Natural killer cell (primary cell): ENCODE measurements around the gene IRX2. TPM values are rescaled to one million over a fixed set of nuclear protein-coding genes. Genes with fewer than 3 reads are reported as not detected.

Experiments used
- ATAC-seq, 3 donors: fragments of 150-1000 bp in 2 of 3; fragments of 200-7000 bp in 1 of 3; cut with Tn5 transposase; 1 replicate in 1 of 3; 2 replicates in 2 of 3; pipeline ENCODE4 v1.10.0; 2021; ENCODE audit warnings: mild to moderate bottlenecking in 2 of 3, moderate library complexity in 2 of 3
- DNase-seq, 2 donors: peaks; one replicate each; pipeline versions ENCODE4 v3.0.0 to v3.0.0-alpha.2; 2013 to 2021; ENCODE audit warnings: mixed read lengths in 1 of 2
- H3K27ac ChIP-seq: one replicate; pipeline ENCODE4 v1.5.1; 2013; ENCODE audit warnings: mild to moderate bottlenecking, low read length
- H3K27me3 ChIP-seq: one replicate; pipeline ENCODE4 v1.6.1; 2013; ENCODE audit warnings: low read length; ENCODE audit not compliant: control insufficient read depth, insufficient read depth
- H3K36me3 ChIP-seq: one replicate; pipeline ENCODE4 v1.6.1; 2013; ENCODE audit warnings: low read length; ENCODE audit not compliant: control insufficient read depth, insufficient read depth
- H3K4me1 ChIP-seq: one replicate; pipeline ENCODE4 v1.6.1; 2013; ENCODE audit warnings: low read length; ENCODE audit not compliant: control insufficient read depth, insufficient read depth
- H3K4me3 ChIP-seq: one replicate; pipeline ENCODE4 v1.5.1; 2013; ENCODE audit warnings: low read length
- H3K9me3 ChIP-seq: one replicate; pipeline ENCODE4 v1.6.1; 2013; ENCODE audit warnings: low read length; ENCODE audit not compliant: control insufficient read depth, insufficient read depth
- H3K27ac Mint-ChIP-seq, 2 donors: one replicate each; pipeline ENCODE4 v1.8.0; 2022; ENCODE audit warnings: mild to moderate bottlenecking in 2 of 2, mixed read lengths in 2 of 2, moderate library complexity in 1 of 2
- H3K27me3 Mint-ChIP-seq, 2 donors: one replicate each; pipeline ENCODE4 v1.8.0; 2022; ENCODE audit warnings: low read depth in 2 of 2, mixed read lengths in 2 of 2
- H3K36me3 Mint-ChIP-seq: one replicate; pipeline ENCODE4 v1.8.0; 2022; ENCODE audit warnings: mixed read lengths
- H3K4me1 Mint-ChIP-seq, 2 donors: one replicate each; pipeline ENCODE4 v1.8.0; 2022; ENCODE audit warnings: mixed read lengths in 2 of 2
- H3K4me3 Mint-ChIP-seq: one replicate; pipeline ENCODE4 v1.8.0; 2022; ENCODE audit warnings: mild to moderate bottlenecking, moderate library complexity, mixed read lengths
- H3K9me3 Mint-ChIP-seq, 2 donors: one replicate each; pipeline ENCODE4 v1.8.0; 2022; ENCODE audit warnings: mixed read lengths in 2 of 2
- WGBS: methylation state at CpG from one replicate; pipeline ENCODE4 v1.1.7; 2013; ENCODE audit warnings: missing lambda C conversion rate; ENCODE audit not compliant: insufficient coverage; 5-methylcytosine and 5-hydroxymethylcytosine counted together
- intact Hi-C: fragments of 100-400 bp; cut with micrococcal nuclease; formaldehyde crosslinking; loops from one replicate; pipeline ENCODE4 v1.14.2; 2022
- total RNA-seq, 4 donors: library from RNA; stranded (reverse); fragments of 120-200 nt in 1 of 4; gene quantifications; one replicate each; pipeline versions ENCODE4 v1.2.3 to v1.2.4, GENCODE V29; 2013 to 2022
- TF ChIP-seq, protein P1 (sequence below): fragments of 200-600 bp; IDR thresholded peaks from one replicate; pipeline ENCODE4 v1.8.0; 2022; ENCODE audit warnings: antibody characterized with exemption

The IRX2 gene
- total RNA-seq, 3 donors from 2014 or later (not counting 1 experiment from before 2014, with no cell fraction given): not detected

DNA sequence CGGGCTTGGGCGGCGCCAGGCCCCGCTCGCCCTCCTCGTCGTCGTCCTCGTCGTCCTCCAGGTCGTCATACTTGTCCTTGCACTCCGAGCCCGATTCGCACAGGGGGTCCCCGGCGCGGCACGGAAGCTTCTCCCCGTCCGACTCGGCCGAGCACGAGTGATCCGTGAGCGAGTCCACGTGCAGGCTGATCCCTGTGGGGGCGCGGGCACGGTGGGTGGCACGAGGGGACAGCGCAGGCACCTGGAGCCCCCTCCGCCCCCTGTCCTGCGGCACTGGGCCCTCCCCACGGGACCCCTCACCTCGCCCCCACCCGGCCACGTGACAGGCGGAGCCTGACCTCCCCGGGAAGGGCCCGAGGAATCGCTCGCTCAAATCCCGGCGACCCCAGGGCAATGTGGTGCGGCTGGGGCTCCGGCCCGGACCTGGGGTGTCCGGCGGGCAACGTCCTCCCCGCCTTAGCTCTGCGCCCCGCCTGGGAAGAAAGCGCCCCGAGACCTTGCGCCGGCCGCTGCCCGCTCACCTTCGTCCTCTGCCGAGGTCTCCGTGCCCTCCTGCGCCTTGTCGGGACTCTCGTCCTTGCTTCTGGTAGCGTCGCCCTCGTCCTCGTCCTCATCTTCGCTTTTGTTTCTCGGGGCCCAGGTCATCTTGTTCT, 2.5 kb downstream of the IRX2 start:
- TF ChIP-seq, protein P1, sequence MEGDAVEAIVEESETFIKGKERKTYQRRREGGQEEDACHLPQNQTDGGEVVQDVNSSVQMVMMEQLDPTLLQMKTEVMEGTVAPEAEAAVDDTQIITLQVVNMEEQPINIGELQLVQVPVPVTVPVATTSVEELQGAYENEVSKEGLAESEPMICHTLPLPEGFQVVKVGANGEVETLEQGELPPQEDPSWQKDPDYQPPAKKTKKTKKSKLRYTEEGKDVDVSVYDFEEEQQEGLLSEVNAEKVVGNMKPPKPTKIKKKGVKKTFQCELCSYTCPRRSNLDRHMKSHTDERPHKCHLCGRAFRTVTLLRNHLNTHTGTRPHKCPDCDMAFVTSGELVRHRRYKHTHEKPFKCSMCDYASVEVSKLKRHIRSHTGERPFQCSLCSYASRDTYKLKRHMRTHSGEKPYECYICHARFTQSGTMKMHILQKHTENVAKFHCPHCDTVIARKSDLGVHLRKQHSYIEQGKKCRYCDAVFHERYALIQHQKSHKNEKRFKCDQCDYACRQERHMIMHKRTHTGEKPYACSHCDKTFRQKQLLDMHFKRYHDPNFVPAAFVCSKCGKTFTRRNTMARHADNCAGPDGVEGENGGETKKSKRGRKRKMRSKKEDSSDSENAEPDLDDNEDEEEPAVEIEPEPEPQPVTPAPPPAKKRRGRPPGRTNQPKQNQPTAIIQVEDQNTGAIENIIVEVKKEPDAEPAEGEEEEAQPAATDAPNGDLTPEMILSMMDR: no peak
- no peaks in the 10 kb centered on the region for H3K4me1 Mint-ChIP-seq
- Histone ChIP-seq H3K27me3 (peaks cover 38% of the 10 kb centered on the region), H3K36me3 (no peaks in the 10 kb centered on the region), H3K9me3 (peaks cover 4% of the 10 kb centered on the region), H3K4me1 (no peaks in the 10 kb centered on the region), H3K4me3 (no peak overlapping the region), H3K27ac (no peak overlapping the region)
- WGBS: 16% methylated on average over 71 of the region's 71 CpGs
- intact Hi-C loops: no loop called here
- no peaks in the 10 kb centered on the region for H3K36me3 Mint-ChIP-seq
- peaks cover 51 to 60% of the 10 kb centered on the region in 2 donors for H3K27me3 Mint-ChIP-seq
- DNase-seq (no peak), ATAC-seq (no peak)
- no peaks in the 10 kb centered on the region for H3K9me3 Mint-ChIP-seq
- H3K4me3 Mint-ChIP-seq: no peak overlapping the region
- H3K27ac Mint-ChIP-seq: no peak overlapping the region

DNA sequence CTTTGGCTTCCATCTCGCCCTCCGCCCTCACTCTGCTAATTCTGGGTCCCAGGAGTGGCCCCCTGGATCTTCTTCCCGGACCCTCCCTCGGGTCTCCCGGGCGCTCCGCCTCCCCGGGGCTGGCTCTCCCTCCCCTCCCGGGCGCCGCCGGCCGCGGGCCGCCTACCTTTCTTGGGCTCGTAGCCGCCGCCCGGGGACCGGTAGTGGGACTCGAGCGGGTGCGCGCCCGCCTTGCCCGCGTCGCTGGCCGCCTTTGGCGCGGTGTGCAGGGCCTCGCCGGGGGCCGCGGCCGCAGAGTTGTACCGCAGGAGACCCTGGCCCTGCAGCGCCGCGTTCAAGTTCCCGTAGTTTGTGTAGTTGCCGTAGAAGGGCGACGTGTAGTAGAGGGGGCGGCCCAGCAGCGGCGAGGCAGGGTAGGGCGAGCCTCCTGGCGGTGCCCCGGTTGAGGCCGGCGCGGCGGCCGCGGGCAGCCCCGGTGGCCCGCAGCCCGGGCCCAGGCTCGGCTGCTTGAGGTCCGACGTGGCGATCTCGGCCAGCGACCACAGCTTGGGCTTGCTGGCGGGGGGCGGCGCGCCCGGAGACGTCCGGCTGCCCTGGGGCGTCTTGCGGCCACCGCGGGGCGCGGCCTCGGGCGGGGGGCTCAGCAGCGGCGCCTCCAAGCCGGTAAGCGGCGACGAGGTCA, 3.2 kb downstream of the IRX2 start:
- peaks cover 4% of the 10 kb centered on the region for H3K9me3 ChIP-seq
- TF ChIP-seq, protein P1: no peak
- H3K9me3 Mint-ChIP-seq: no peaks in the 10 kb centered on the region
- no peaks in the 10 kb centered on the region for H3K4me1 ChIP-seq
- H3K36me3 ChIP-seq: no peaks in the 10 kb centered on the region
- H3K4me3 Mint-ChIP-seq: no peak overlapping the region
- H3K27me3 Mint-ChIP-seq: peaks cover 53 to 60% of the 10 kb centered on the region in 2 donors
- WGBS: 10% methylated on average over 86 of the region's 86 CpGs
- H3K27ac ChIP-seq: no peak overlapping the region
- H3K27me3 ChIP-seq: peaks cover 40% of the 10 kb centered on the region
- no peaks in the 10 kb centered on the region for H3K36me3 Mint-ChIP-seq
- H3K4me3 ChIP-seq: no peak overlapping the region
- intact Hi-C loops: no loop called here
- ATAC-seq: no peak
- DNase-seq: no peak
- no peak overlapping the region for H3K27ac Mint-ChIP-seq
- H3K4me1 Mint-ChIP-seq: no peaks in the 10 kb centered on the region

DNA sequence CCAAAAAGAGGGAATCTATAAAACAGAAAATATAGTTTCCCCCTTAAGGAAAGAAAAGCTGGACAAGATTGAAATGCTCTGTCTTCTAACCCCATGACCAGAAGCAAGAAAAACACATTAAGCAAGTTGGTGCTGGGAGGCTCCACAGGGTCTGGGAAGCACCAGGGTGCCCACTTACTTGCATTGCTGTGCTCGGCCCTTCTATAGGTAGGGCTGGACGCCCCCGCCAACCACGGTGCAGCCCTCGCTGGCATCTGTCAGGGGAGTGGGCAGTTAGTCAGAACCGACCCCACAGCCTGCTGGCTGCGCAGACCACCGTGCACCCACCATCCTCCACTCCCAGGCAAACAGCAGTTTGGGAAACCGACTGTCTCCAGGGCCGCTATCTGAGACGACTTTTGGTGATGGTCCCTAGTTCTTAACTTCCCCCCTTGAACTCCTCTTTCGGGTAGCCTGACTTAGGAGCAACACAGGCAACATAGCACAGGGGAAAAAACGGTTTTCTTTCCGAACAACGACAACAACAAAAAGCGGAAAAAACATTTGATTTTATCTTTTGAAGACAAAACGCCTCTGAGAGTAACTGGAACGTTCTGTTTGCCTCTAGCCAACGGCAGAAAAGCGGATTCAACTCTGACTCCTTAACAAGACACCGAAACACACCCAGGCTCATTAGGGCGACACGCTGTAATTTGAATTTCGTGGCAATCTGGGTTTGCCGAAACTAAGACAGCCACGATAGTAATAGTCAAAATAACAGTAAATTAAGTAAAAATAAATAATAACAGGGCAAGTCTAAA, 3.9 kb downstream of the IRX2 start:
- WGBS: 7% methylated on average over 26 of the region's 26 CpGs
- Histone ChIP-seq H3K36me3 (no peaks in the 10 kb centered on the region), H3K27ac (no peak overlapping the region), H3K4me3 (no peak overlapping the region), H3K9me3 (peaks cover 4% of the 10 kb centered on the region), H3K27me3 (peaks cover 42% of the 10 kb centered on the region), H3K4me1 (no peaks in the 10 kb centered on the region)
- H3K36me3 Mint-ChIP-seq: no peaks in the 10 kb centered on the region
- no peaks in the 10 kb centered on the region for H3K4me1 Mint-ChIP-seq
- ATAC-seq (no peak), DNase-seq (no peak)
- H3K27ac Mint-ChIP-seq: no peak overlapping the region
- H3K9me3 Mint-ChIP-seq: no peaks in the 10 kb centered on the region
- H3K4me3 Mint-ChIP-seq: no peak overlapping the region
- intact Hi-C loops: no loop called here
- TF ChIP-seq, protein P1: no peak
- H3K27me3 Mint-ChIP-seq: peaks cover 49 to 59% of the 10 kb centered on the region in 2 donors
